GM23338 (cell line): ENCODE results near the gene BCORL1. TPM values are rescaled to one million over a fixed set of nuclear protein-coding genes. Genes with fewer than 3 reads are reported as not detected.
A peak's percentile ranks its signal among the peaks of the same experiment; 100 is the strongest.

ENCODE experiments used
- ATAC-seq: fragments of 200-7000 bp; cut with Tn5 transposase; 3 replicates; pipeline ENCODE4 v1.9.1; 2020
- DNase-seq: peaks from one replicate; pipeline ENCODE4 v3.0.0-alpha.2; 2015; ENCODE audit warnings: low spot score
- H2AFZ ChIP-seq: fragments of 200-600 bp; sonication (generic); 2 replicates; pipeline ENCODE4 v1.8.0; 2016; ENCODE audit warnings: antibody characterized with exemption, mild to moderate bottlenecking, moderate library complexity
- H3F3A ChIP-seq: fragments of 200-600 bp; sonication (generic); replicated peaks from 2 replicates; pipeline ENCODE4 v1.8.0; 2017; ENCODE audit warnings: antibody characterized with exemption, mixed run types, low read depth
- H3K27ac ChIP-seq: fragments of 200-600 bp; sonication (generic); 2 replicates; pipeline ENCODE4 v1.6.1; 2016; ENCODE audit warnings: low read depth
- H3K27me3 ChIP-seq: fragments of 200-600 bp; sonication (generic); 2 replicates; pipeline ENCODE4 v1.8.0; 2016; ENCODE audit warnings: mild to moderate bottlenecking, mixed run types, moderate library complexity; ENCODE audit not compliant: insufficient read depth
- H3K36me3 ChIP-seq: fragments of 200-600 bp; sonication (generic); 2 replicates; pipeline ENCODE4 v1.8.0; 2016; ENCODE audit warnings: mild to moderate bottlenecking; ENCODE audit not compliant: insufficient read depth
- H3K4me1 ChIP-seq: fragments of 200-600 bp; sonication (generic); 2 replicates; pipeline ENCODE4 v1.8.0; 2016; ENCODE audit warnings: mild to moderate bottlenecking, moderate library complexity; ENCODE audit not compliant: insufficient read depth
- H3K4me2 ChIP-seq: fragments of 200-600 bp; sonication (generic); 2 replicates; pipeline ENCODE4 v1.7.1; 2017; ENCODE audit warnings: mixed run types
- H3K4me3 ChIP-seq: fragments of 200-600 bp; sonication (generic); 2 replicates; pipeline ENCODE4 v1.6.1; 2016; ENCODE audit warnings: mixed run types
- H3K79me2 ChIP-seq: fragments of 200-600 bp; sonication (generic); replicated peaks from 2 replicates; pipeline ENCODE4 v1.8.0; 2017; ENCODE audit warnings: mild to moderate bottlenecking; ENCODE audit not compliant: insufficient read depth
- H3K9me2 ChIP-seq: fragments of 200-600 bp; sonication (generic); 2 replicates; pipeline ENCODE4 v1.8.0; 2017; ENCODE audit not compliant: insufficient read depth
- H4K20me1 ChIP-seq: fragments of 200-600 bp; sonication (generic); replicated peaks from 2 replicates; pipeline ENCODE4 v1.8.0; 2017; ENCODE audit warnings: mild to moderate bottlenecking; ENCODE audit not compliant: insufficient read depth
- H3K27ac Mint-ChIP-seq: 2 replicates; pipeline ENCODE4 v1.8.0; 2020; ENCODE audit warnings: inconsistent platforms, mild to moderate bottlenecking, moderate library complexity, mixed read lengths
- H3K27me3 Mint-ChIP-seq: 3 replicates; pipeline ENCODE4 v1.8.0; 2022; ENCODE audit warnings: low read depth, mild to moderate bottlenecking, moderate library complexity, mixed read lengths, inconsistent platforms; ENCODE audit not compliant: insufficient read depth, poor library complexity
- H3K36me3 Mint-ChIP-seq: 3 replicates; pipeline ENCODE4 v1.8.0; 2021; ENCODE audit warnings: low read depth, mild to moderate bottlenecking, inconsistent platforms, moderate library complexity, mixed read lengths
- H3K4me1 Mint-ChIP-seq: 3 replicates; pipeline ENCODE4 v1.8.0; 2020; ENCODE audit warnings: mild to moderate bottlenecking, inconsistent platforms, mixed read lengths
- H3K4me3 Mint-ChIP-seq: 3 replicates; pipeline ENCODE4 v1.8.0; 2021; ENCODE audit warnings: moderate library complexity, mild to moderate bottlenecking, inconsistent platforms, mixed read lengths
- H3K9me3 Mint-ChIP-seq: 3 replicates; pipeline ENCODE4 v1.8.0; 2020; ENCODE audit warnings: moderate library complexity, mild to moderate bottlenecking, inconsistent platforms, mixed read lengths
- CREB1 ChIP-seq: fragments of 250-450 bp; sonication (Bioruptor Pico); IDR thresholded peaks from 2 replicates; pipeline ENCODE4 v1.5.0; 2020; ENCODE audit warnings: low read depth, mild to moderate bottlenecking, moderate library complexity
- EZH2 ChIP-seq: fragments of 200-600 bp; sonication (generic); IDR thresholded peaks from one replicate; pipeline ENCODE4 v1.8.0; 2017; ENCODE audit warnings: antibody characterized with exemption, mild to moderate bottlenecking, low read depth; ENCODE audit not compliant: unreplicated experiment
- EZH2phosphoT487 ChIP-seq: fragments of 200-600 bp; sonication (generic); IDR thresholded peaks from one replicate; pipeline ENCODE4 v1.8.1; 2018; ENCODE audit warnings: antibody characterized with exemption; ENCODE audit not compliant: unreplicated experiment
- STAT1 ChIP-seq: IDR thresholded peaks from one replicate; pipeline ENCODE4 v1.6.1; 2016; ENCODE audit warnings: antibody characterized with exemption; ENCODE audit not compliant: unreplicated experiment
- ZNF114 ChIP-seq: fragments of 250-450 bp; sonication (Bioruptor Pico); IDR thresholded peaks from 2 replicates; pipeline ENCODE4 v1.5.0; 2020; ENCODE audit warnings: mild to moderate bottlenecking, moderate library complexity
- polyA plus RNA-seq: library from polyadenylated mRNA; unstranded; fragments of >200 nt; fragmentation: Nextera tagmentation; extraction: Ambion mirVana; gene quantifications from 2 replicates; pipeline ENCODE4 v1.2.1, GENCODE V29; 2016
- total RNA-seq: library from RNA; depleted of rRNA; stranded (reverse); fragments of >200 nt; shearing (Covaris generic); gene quantifications from 2 replicates; pipeline ENCODE4 v1.2.3, GENCODE V29; 2014
- TF ChIP-seq, protein P1 (sequence below): fragments of 250-450 bp; sonication (Bioruptor Pico); IDR thresholded peaks from 2 replicates; pipeline ENCODE4 v1.5.0; 2020; ENCODE audit warnings: mild to moderate bottlenecking, moderate library complexity
- TF ChIP-seq, protein P2 (sequence below): IDR thresholded peaks from 2 replicates; pipeline ENCODE4 v1.6.1; 2016; ENCODE audit warnings: antibody characterized with exemption
- TF ChIP-seq, protein P3 (sequence below): IDR thresholded peaks from one replicate; pipeline ENCODE4 v1.6.1; 2018; ENCODE audit warnings: antibody characterized with exemption; ENCODE audit not compliant: unreplicated experiment
- TF ChIP-seq, protein P4 (sequence below), 2 experiments: fragments of 200-600 bp in 1 of 2; sonication (generic) in 1 of 2; conservative IDR thresholded peaks; 2 replicates each; pipeline versions ENCODE4 v1.5.1 to v1.6.1; 2016 to 2017; ENCODE audit warnings: antibody characterized with exemption in 2 of 2, low read depth in 2 of 2, mild to moderate bottlenecking in 2 of 2, moderate library complexity in 1 of 2

The BCORL1 gene
- total and polyA plus RNA-seq, 2 experiments from 2014 or later = 2.6 to 2.7 TPM

DNA sequence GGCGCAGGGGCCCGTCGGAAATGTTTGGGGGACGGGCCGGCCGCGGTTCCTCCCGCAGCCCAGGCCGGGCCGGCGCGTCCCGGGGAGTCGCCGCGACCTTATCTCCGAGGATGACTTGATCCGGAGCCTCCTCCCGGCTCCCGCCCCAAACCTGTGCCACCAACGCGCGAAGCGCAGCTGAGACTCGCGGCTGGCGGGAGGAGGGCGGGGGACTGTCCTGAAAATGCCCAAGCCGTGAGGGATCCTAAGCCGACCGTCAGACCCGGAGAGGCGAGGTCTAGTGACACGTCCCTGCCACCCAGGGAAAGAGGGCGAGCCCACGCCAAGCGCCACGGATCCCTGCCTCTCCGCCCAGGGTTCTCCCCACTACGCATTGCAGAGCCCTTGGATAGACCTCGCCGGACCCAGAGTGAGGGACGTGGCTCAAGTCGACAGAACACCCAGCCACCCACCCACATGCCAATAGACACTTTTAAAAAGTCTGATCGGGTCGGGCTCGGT lies 49.6 kb upstream of the BCORL1 start:
- Mint-ChIP-seq H3K27me3 (peaks cover 45% of the 10 kb centered on the region), H3K4me1 (peaks cover 22% of the 10 kb centered on the region; the same call in 2 of the 3 replicates), H3K27ac (no peak overlapping the region), H3K9me3 (no peaks in the 10 kb centered on the region), H3K36me3 (peaks cover 11% of the 10 kb centered on the region; the same call in 2 of the 3 replicates), H3K4me3 (peak overlapping the region; percentile 57; the same call in 2 of the 3 replicates)
- H3F3A ChIP-seq = no peaks in the 10 kb centered on the region
- 0 out of 2 replicates have a peak overlapping the region, but pooled peaks have one; percentile 43 for H3K4me2 ChIP-seq
- ATAC-seq (peak; percentile 11), DNase-seq (peak; percentile 32)
- no peak overlapping the region for H2AFZ ChIP-seq
- H4K20me1 ChIP-seq = no peaks in the 10 kb centered on the region
- no peaks in the 10 kb centered on the region for H3K9me2 ChIP-seq
- no peak overlapping the region for H3K27ac ChIP-seq
- peak; percentile 75 for TF ChIP-seq EZH2
- TF ChIP-seq EZH2phosphoT487 = no peak
- no peak for TF ChIP-seq ZNF114 (CRISPR knock-in tag)
- TF ChIP-seq, protein P1, sequence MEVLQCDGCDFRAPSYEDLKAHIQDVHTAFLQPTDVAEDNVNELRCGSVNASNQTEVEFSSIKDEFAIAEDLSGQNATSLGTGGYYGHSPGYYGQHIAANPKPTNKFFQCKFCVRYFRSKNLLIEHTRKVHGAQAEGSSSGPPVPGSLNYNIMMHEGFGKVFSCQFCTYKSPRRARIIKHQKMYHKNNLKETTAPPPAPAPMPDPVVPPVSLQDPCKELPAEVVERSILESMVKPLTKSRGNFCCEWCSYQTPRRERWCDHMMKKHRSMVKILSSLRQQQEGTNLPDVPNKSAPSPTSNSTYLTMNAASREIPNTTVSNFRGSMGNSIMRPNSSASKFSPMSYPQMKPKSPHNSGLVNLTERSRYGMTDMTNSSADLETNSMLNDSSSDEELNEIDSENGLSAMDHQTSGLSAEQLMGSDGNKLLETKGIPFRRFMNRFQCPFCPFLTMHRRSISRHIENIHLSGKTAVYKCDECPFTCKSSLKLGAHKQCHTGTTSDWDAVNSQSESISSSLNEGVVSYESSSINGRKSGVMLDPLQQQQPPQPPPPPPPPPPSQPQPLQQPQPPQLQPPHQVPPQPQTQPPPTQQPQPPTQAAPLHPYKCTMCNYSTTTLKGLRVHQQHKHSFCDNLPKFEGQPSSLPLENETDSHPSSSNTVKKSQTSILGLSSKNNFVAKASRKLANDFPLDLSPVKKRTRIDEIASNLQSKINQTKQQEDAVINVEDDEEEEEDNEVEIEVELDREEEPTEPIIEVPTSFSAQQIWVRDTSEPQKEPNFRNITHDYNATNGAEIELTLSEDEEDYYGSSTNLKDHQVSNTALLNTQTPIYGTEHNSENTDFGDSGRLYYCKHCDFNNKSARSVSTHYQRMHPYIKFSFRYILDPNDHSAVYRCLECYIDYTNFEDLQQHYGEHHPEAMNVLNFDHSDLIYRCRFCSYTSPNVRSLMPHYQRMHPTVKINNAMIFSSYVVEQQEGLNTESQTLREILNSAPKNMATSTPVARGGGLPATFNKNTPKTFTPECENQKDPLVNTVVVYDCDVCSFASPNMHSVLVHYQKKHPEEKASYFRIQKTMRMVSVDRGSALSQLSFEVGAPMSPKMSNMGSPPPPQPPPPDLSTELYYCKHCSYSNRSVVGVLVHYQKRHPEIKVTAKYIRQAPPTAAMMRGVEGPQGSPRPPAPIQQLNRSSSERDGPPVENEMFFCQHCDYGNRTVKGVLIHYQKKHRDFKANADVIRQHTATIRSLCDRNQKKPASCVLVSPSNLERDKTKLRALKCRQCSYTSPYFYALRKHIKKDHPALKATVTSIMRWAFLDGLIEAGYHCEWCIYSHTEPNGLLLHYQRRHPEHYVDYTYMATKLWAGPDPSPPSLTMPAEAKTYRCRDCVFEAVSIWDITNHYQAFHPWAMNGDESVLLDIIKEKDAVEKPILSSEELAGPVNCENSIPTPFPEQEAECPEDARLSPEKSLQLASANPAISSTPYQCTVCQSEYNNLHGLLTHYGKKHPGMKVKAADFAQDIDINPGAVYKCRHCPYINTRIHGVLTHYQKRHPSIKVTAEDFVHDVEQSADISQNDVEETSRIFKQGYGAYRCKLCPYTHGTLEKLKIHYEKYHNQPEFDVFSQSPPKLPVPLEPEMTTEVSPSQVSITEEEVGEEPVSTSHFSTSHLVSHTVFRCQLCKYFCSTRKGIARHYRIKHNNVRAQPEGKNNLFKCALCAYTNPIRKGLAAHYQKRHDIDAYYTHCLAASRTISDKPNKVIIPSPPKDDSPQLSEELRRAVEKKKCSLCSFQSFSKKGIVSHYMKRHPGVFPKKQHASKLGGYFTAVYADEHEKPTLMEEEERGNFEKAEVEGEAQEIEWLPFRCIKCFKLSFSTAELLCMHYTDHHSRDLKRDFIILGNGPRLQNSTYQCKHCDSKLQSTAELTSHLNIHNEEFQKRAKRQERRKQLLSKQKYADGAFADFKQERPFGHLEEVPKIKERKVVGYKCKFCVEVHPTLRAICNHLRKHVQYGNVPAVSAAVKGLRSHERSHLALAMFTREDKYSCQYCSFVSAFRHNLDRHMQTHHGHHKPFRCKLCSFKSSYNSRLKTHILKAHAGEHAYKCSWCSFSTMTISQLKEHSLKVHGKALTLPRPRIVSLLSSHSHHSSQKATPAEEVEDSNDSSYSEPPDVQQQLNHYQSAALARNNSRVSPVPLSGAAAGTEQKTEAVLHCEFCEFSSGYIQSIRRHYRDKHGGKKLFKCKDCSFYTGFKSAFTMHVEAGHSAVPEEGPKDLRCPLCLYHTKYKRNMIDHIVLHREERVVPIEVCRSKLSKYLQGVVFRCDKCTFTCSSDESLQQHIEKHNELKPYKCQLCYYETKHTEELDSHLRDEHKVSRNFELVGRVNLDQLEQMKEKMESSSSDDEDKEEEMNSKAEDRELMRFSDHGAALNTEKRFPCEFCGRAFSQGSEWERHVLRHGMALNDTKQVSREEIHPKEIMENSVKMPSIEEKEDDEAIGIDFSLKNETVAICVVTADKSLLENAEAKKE = no peak
- TF ChIP-seq, protein P2, sequence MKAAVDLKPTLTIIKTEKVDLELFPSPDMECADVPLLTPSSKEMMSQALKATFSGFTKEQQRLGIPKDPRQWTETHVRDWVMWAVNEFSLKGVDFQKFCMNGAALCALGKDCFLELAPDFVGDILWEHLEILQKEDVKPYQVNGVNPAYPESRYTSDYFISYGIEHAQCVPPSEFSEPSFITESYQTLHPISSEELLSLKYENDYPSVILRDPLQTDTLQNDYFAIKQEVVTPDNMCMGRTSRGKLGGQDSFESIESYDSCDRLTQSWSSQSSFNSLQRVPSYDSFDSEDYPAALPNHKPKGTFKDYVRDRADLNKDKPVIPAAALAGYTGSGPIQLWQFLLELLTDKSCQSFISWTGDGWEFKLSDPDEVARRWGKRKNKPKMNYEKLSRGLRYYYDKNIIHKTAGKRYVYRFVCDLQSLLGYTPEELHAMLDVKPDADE = no peak
- TF ChIP-seq CREB1 (CRISPR knock-in tag) = no peak
- TF ChIP-seq STAT1 = no peak
- TF ChIP-seq, protein P3, sequence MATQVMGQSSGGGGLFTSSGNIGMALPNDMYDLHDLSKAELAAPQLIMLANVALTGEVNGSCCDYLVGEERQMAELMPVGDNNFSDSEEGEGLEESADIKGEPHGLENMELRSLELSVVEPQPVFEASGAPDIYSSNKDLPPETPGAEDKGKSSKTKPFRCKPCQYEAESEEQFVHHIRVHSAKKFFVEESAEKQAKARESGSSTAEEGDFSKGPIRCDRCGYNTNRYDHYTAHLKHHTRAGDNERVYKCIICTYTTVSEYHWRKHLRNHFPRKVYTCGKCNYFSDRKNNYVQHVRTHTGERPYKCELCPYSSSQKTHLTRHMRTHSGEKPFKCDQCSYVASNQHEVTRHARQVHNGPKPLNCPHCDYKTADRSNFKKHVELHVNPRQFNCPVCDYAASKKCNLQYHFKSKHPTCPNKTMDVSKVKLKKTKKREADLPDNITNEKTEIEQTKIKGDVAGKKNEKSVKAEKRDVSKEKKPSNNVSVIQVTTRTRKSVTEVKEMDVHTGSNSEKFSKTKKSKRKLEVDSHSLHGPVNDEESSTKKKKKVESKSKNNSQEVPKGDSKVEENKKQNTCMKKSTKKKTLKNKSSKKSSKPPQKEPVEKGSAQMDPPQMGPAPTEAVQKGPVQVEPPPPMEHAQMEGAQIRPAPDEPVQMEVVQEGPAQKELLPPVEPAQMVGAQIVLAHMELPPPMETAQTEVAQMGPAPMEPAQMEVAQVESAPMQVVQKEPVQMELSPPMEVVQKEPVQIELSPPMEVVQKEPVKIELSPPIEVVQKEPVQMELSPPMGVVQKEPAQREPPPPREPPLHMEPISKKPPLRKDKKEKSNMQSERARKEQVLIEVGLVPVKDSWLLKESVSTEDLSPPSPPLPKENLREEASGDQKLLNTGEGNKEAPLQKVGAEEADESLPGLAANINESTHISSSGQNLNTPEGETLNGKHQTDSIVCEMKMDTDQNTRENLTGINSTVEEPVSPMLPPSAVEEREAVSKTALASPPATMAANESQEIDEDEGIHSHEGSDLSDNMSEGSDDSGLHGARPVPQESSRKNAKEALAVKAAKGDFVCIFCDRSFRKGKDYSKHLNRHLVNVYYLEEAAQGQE = no peak
- TF ChIP-seq, protein P4, sequence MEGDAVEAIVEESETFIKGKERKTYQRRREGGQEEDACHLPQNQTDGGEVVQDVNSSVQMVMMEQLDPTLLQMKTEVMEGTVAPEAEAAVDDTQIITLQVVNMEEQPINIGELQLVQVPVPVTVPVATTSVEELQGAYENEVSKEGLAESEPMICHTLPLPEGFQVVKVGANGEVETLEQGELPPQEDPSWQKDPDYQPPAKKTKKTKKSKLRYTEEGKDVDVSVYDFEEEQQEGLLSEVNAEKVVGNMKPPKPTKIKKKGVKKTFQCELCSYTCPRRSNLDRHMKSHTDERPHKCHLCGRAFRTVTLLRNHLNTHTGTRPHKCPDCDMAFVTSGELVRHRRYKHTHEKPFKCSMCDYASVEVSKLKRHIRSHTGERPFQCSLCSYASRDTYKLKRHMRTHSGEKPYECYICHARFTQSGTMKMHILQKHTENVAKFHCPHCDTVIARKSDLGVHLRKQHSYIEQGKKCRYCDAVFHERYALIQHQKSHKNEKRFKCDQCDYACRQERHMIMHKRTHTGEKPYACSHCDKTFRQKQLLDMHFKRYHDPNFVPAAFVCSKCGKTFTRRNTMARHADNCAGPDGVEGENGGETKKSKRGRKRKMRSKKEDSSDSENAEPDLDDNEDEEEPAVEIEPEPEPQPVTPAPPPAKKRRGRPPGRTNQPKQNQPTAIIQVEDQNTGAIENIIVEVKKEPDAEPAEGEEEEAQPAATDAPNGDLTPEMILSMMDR (conservative IDR thresholded peaks at IDR 0.05; ENCODE audit: low read depth in 2 of 2) = no peak
- no peaks in the 10 kb centered on the region for H3K79me2 ChIP-seq
- peaks cover 51% of the 10 kb centered on the region for H3K27me3 ChIP-seq
- H3K4me1 ChIP-seq = no peaks in the 10 kb centered on the region; the same call in 1 of the 2 replicates
- no peaks in the 10 kb centered on the region for H3K36me3 ChIP-seq
- H3K4me3 ChIP-seq = peak overlapping the region; percentile 41; the same call in 1 of the 2 replicates
